AG09309 (cell line): ENCODE results near the gene GRID1.
"Not testable (repeated sequence)": the region's sequence is repeated elsewhere in the genome, so short reads cannot be mapped to it uniquely, and the experiment has no call there.

Experiments used
- DNase-seq: peaks from one replicate; pipeline ENCODE4 v3.0.0-alpha.2; 2010; ENCODE audit warnings: low read depth
- H3K4me3 ChIP-seq: 2 replicates; pipeline ENCODE4 v1.5.1; 2011; ENCODE audit warnings: mild to moderate bottlenecking, low read depth, low read length, moderate library complexity; ENCODE audit not compliant: control insufficient read depth
- TF ChIP-seq, protein P1 (sequence below): IDR thresholded peaks from 2 replicates; pipeline ENCODE4 v1.5.1; 2011; ENCODE audit warnings: mild to moderate bottlenecking, low read depth, low read length, inconsistent platforms; ENCODE audit not compliant: insufficient read depth, control insufficient read depth; ENCODE audit errors: missing control alignments

Gene GRID1

GRCh38 chr10:86099542-86100334 lies 266.9 kb downstream of the GRID1 start:
- TF ChIP-seq, protein P1, sequence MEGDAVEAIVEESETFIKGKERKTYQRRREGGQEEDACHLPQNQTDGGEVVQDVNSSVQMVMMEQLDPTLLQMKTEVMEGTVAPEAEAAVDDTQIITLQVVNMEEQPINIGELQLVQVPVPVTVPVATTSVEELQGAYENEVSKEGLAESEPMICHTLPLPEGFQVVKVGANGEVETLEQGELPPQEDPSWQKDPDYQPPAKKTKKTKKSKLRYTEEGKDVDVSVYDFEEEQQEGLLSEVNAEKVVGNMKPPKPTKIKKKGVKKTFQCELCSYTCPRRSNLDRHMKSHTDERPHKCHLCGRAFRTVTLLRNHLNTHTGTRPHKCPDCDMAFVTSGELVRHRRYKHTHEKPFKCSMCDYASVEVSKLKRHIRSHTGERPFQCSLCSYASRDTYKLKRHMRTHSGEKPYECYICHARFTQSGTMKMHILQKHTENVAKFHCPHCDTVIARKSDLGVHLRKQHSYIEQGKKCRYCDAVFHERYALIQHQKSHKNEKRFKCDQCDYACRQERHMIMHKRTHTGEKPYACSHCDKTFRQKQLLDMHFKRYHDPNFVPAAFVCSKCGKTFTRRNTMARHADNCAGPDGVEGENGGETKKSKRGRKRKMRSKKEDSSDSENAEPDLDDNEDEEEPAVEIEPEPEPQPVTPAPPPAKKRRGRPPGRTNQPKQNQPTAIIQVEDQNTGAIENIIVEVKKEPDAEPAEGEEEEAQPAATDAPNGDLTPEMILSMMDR = no peak
- H3K4me3 ChIP-seq = no peak overlapping the region
- DNase-seq = no peak

DNA sequence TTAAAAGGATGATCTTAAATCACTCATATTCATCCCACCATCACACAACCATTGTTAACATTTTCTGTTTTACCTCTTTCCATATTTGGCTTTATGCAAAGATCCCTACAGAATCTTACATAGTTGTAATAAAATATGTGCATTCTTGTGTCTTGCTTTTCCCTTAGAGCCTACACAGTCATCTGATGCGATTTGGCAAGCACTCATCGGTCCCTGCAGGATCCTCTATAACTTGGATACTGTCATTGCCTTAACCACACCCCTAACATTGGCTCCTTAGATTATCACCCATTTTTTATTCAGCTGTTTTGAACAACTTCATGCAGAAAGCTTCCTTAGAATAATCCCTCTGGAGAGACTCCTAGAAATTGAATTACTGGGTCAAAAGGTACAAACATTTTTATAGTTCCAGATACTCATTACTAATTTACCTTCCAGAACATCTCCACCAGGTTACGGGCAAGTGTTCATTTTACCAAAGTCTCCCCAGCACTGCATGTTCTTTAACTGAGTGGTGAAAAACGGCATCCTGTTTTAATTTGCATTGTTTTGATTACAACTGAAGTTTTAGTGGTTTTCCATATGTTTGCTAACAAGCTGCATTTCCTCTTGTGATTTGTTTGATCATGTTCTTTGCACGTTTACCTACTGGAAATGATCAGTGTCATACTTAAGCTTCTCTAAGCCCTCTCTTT lies 268.3 kb downstream of the GRID1 start:
- no peak for DNase-seq
- TF ChIP-seq, protein P1 = no peak
- H3K4me3 ChIP-seq = no peak overlapping the region

GRCh38 chr10:86095061-86095460 lies 271.5 kb downstream of the GRID1 start:
- not testable (repeated sequence) for H3K4me3 ChIP-seq, DNase-seq

DNA sequence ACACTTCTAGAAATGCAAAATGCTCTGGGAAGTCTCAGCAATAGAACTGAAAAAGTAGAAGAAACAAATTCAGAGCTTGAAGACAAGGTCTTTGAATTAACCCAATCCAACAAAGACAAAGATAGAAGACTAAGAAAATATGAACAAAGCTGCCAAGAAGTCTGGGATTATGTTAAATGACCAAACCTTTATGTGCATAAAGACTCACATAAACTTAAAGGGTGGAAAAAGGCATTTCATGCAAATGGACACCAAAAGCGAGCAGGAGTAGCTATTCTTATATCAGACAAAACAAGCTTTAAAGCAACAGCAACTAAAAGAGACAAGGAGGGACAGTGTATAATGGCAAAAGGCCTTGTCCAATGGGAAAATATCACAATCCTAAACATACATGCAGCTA lies 274.3 kb downstream of the GRID1 start:
- DNase-seq, H3K4me3 ChIP-seq: not testable (repeated sequence)

GRCh38 chr10:86091216-86091615 lies 275.4 kb downstream of the GRID1 start:
- H3K4me3 ChIP-seq = no peak overlapping the region
- no peak for DNase-seq
- TF ChIP-seq, protein P1 = no peak

DNA sequence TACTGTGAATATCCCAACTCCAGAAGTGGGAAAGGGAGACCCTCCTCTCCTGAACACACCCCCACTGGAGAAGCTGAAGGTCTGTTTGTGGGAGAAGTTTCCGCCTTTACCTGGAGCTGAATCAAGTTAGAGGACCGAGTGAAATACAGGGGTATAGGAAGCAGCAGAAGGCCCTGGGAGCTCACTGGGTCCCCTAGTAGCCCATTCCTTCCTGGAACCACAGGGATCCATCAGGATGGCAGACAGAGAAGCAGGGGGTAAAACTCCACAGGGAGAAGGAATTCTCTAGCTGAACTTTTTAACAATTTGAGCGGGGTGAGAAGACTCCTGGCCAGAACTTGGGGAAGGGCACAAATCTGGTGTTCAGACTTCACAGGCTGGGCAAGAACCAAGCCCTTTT lies 275.8 kb downstream of the GRID1 start:
- TF ChIP-seq, protein P1 = no peak
- DNase-seq = no peak
- H3K4me3 ChIP-seq = no peak overlapping the region

- TF ChIP-seq, protein P1 = no peak
- no peak for DNase-seq
- no peak overlapping the region for H3K4me3 ChIP-seq
Observed at GRCh38 chr10:86087716-86088115, 278.9 kb downstream of the GRID1 start.
